SK-N-SH (cell line): Measurements from ENCODE around the gene CREBL2. TPM values are rescaled to one million over a fixed set of nuclear protein-coding genes. Genes with fewer than 3 reads are reported as not detected.

Source experiments
- CTCF ChIA-PET: fragments of 300-600, 350-600 bp; formaldehyde crosslinking; extraction: SDS; loops from one replicate; lab custom pipeline; 2021; lab: Yijun Ruan, JAX
- POLR2A ChIA-PET: fragments of 350-600 bp; sonication (Branson Sonifier 250); formaldehyde crosslinking; extraction: SDS; loops from one replicate; lab custom pipeline; 2020; ENCODE audit warnings: antibody characterized with exemption, inconsistent platforms; lab: Yijun Ruan, JAX
- DNase-seq: peaks from one replicate; pipeline ENCODE4 v3.0.0; 2012
- H2AFZ ChIP-seq: fragments of 200-600 bp; sonication (generic); 2 replicates; pipeline ENCODE4 v1.8.1; 2016; ENCODE audit warnings: antibody characterized with exemption, mild to moderate bottlenecking, low read depth
- H3F3A ChIP-seq: fragments of 200-600 bp; sonication (generic); replicated peaks from 2 replicates; pipeline ENCODE3; 2016; ENCODE audit warnings: antibody characterized with exemption, mild to moderate bottlenecking; ENCODE audit not compliant: insufficient read depth
- H3K27ac ChIP-seq, 2 experiments: fragments of 200-500 bp in 1 of 2; fragments of 200-600 bp in 1 of 2; sonication (Bioruptor generic) in 1 of 2; sonication (generic), shearing (Covaris generic) in 1 of 2; 2 replicates each; pipeline versions ENCODE4 v1.5.1 to v1.6.1; 2014 to 2016; ENCODE audit warnings: low read depth in 2 of 2, inconsistent platforms in 1 of 2, low read length in 1 of 2, mild to moderate bottlenecking in 1 of 2, mixed read lengths in 1 of 2
- H3K27me3 ChIP-seq: fragments of 200-600 bp; sonication (generic), shearing (Covaris generic); 2 replicates; pipeline ENCODE4 v1.6.1; 2016; ENCODE audit warnings: mixed run types; ENCODE audit not compliant: insufficient read depth
- H3K36me3 ChIP-seq, 2 experiments: fragments of 200-500 bp in 1 of 2; fragments of 200-600 bp in 1 of 2; sonication (Bioruptor generic) in 1 of 2; sonication (generic) in 1 of 2; replicated peaks in 1 of 2; 2 replicates each; pipeline versions ENCODE3 to v1.5.1; 2014 to 2016; ENCODE audit warnings: low read length in 1 of 2, mild to moderate bottlenecking in 1 of 2; ENCODE audit not compliant: insufficient read depth in 2 of 2, control insufficient read depth in 1 of 2
- H3K4me1 ChIP-seq, 2 experiments: fragments of 200-500 bp in 1 of 2; fragments of 200-600 bp in 1 of 2; sonication (Bioruptor generic) in 1 of 2; sonication (generic), shearing (Covaris generic) in 1 of 2; 2 replicates each; pipeline versions ENCODE4 v1.5.1 to v1.6.1; 2014 to 2016; ENCODE audit warnings: low read depth in 1 of 2, low read length in 1 of 2, mixed run types in 1 of 2; ENCODE audit not compliant: insufficient read depth in 2 of 2, control insufficient read depth in 1 of 2
- H3K4me2 ChIP-seq: fragments of 200-600 bp; sonication (generic), shearing (Covaris generic); 2 replicates; pipeline ENCODE4 v1.6.1; 2017; ENCODE audit warnings: mixed run types
- H3K4me3 ChIP-seq, 2 experiments: fragments of 200-500 bp in 1 of 2; fragments of 200-600 bp in 1 of 2; sonication (Bioruptor generic) in 1 of 2; sonication (generic), shearing (Covaris generic) in 1 of 2; 2 replicates each; pipeline versions ENCODE4 v1.5.1 to v1.8.1; 2014 to 2016; ENCODE audit warnings: low read depth in 2 of 2, inconsistent platforms in 1 of 2, low read length in 1 of 2, mild to moderate bottlenecking in 1 of 2, mixed read lengths in 1 of 2, moderate library complexity in 1 of 2
- H3K79me2 ChIP-seq: fragments of 200-600 bp; sonication (generic); 2 replicates; pipeline ENCODE4 v1.8.1; 2017; ENCODE audit warnings: mild to moderate bottlenecking; ENCODE audit not compliant: insufficient read depth
- H3K9ac ChIP-seq: fragments of 200-600 bp; sonication (generic); 2 replicates; pipeline ENCODE4 v1.6.1; 2017; ENCODE audit warnings: mixed run types
- H3K9me2 ChIP-seq: fragments of 200-600 bp; sonication (generic); 2 replicates; pipeline ENCODE4 v1.6.1; 2017; ENCODE audit warnings: mixed run types
- H3K9me3 ChIP-seq: fragments of 200-600 bp; sonication (generic); 2 replicates; pipeline ENCODE4 v1.6.1; 2017; ENCODE audit warnings: mixed run types, mild to moderate bottlenecking, moderate library complexity
- H4K20me1 ChIP-seq: fragments of 200-600 bp; sonication (generic); 2 replicates; pipeline ENCODE4 v1.6.1; 2017; ENCODE audit warnings: mild to moderate bottlenecking, mixed run types; ENCODE audit not compliant: insufficient read depth
- ELF1 ChIP-seq: IDR thresholded peaks from 2 replicates; pipeline ENCODE4 v1.4.0; 2012
- EP300 ChIP-seq, 2 experiments: IDR thresholded peaks; 2 replicates each; pipeline versions ENCODE4 v1.4.0 to v1.6.1; 2012; ENCODE audit warnings: borderline replicate concordance in 1 of 2, low read depth in 1 of 2, low read length in 1 of 2
- EZH2phosphoT487 ChIP-seq: fragments of 200-600 bp; sonication (generic); IDR thresholded peaks from 2 replicates; pipeline ENCODE4 v1.6.1; 2017; ENCODE audit warnings: low read depth, mixed run types, mild to moderate bottlenecking, antibody characterized with exemption, moderate library complexity, borderline replicate concordance
- FOSL2 ChIP-seq: IDR thresholded peaks from 2 replicates; pipeline ENCODE4 v1.4.0; 2012; ENCODE audit warnings: low read depth, mild to moderate bottlenecking, moderate library complexity, borderline replicate concordance
- FOXJ3 ChIP-seq: sonication (generic); formaldehyde crosslinking; IDR thresholded peaks from 2 replicates; pipeline ENCODE4 v1.5.1; 2020; ENCODE audit warnings: mild to moderate bottlenecking, missing genetic modification reagents
- JUND ChIP-seq: IDR thresholded peaks from 2 replicates; pipeline ENCODE4 v1.4.0; 2012
- NFIC ChIP-seq: IDR thresholded peaks from 2 replicates; pipeline ENCODE4 v1.4.0; 2012; ENCODE audit warnings: borderline replicate concordance
- NRF1 ChIP-seq: IDR thresholded peaks from 2 replicates; pipeline ENCODE4 v1.6.1; 2012; ENCODE audit warnings: low read depth, mild to moderate bottlenecking, low read length
- RAD21 ChIP-seq: IDR thresholded peaks from 2 replicates; pipeline ENCODE4 v1.6.1; 2012; ENCODE audit warnings: mild to moderate bottlenecking, low read length
- RFX5 ChIP-seq: IDR thresholded peaks from 2 replicates; pipeline ENCODE4 v1.6.1; 2012; ENCODE audit warnings: mild to moderate bottlenecking, improper control_type of control experiment, low read length
- TAF1 ChIP-seq: IDR thresholded peaks from 2 replicates; pipeline ENCODE4 v1.6.1; 2012; ENCODE audit warnings: low read depth, mild to moderate bottlenecking, low read length, moderate library complexity, borderline replicate concordance
- TEAD4 ChIP-seq: IDR thresholded peaks from 2 replicates; pipeline ENCODE4 v1.4.0; 2012; ENCODE audit warnings: mild to moderate bottlenecking, borderline replicate concordance; ENCODE audit not compliant: insufficient read depth
- polyA plus RNA-seq, 3 experiments: library from polyadenylated mRNA; depleted of rRNA; stranded (reverse); fragments of >200 nt; gene quantifications; 2 replicates each; pipeline ENCODE4 v1.2.3, GENCODE V29; 2012
- TF ChIP-seq, protein P1 (sequence below): IDR thresholded peaks from 2 replicates; pipeline ENCODE4 v1.4.0; 2012; ENCODE audit warnings: low read depth, borderline replicate concordance
- TF ChIP-seq, protein P2 (sequence below): fragments of 150-350 bp; IDR thresholded peaks from 2 replicates; pipeline ENCODE4 v1.6.1; 2017; ENCODE audit warnings: antibody characterized with exemption, low read length, low read depth, borderline replicate concordance
- TF ChIP-seq, protein P3 (sequence below): IDR thresholded peaks from 2 replicates; pipeline ENCODE4; 2012
- TF ChIP-seq, protein P4 (sequence below): fragments of 200-600 bp; sonication (generic); IDR thresholded peaks from 2 replicates; pipeline ENCODE4 v1.6.1; 2017; ENCODE audit warnings: antibody characterized with exemption, mild to moderate bottlenecking, moderate library complexity

CREBL2 gene
- polyA plus RNA-seq, 1 of the 3 experiments (the other 2 are of a cell fraction), result 12.6 TPM

DNA sequence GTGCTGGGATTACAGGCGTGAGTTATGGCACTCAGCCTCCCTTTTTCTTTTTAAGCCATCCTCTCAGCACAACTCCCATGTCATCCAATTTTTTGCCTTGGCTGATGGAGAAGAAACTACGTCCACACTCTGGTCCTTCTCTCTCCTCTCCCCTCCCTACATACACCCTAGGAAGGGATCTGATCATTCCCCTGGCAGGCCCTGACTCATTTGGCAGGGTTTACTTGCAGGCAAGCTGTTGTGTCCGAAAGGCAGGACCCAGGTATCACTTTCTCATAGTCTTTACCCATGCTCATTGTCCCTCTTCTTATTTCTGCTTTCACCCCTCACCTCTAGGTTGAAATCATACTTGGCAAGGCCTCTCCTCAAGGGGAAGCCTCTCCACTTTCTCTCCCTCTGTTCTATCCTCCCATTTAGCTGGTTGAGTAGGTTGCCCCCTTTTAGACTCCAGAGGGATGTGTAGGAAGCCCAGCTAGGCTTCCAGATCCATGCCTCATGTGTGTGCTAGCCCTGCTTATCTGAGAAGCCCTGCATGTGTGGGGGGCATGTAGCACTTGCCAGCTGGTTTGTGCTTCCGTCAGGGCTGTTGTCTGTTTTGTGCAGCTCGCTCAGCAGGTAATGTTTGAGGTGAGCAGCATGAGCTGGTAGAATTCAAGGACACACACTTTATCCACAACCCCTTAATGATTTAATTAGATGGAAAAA is 69.5 kb downstream of the CREBL2 start (continued):
- no peak for TF ChIP-seq RFX5
- TF ChIP-seq ELF1, result no peak
- TF ChIP-seq EP300 (IDR thresholded peaks at IDR 0.05; ENCODE audit: borderline replicate concordance in 1 of 2, low read depth in 1 of 2, low read length in 1 of 2), result no peak
- TF ChIP-seq, protein P1, sequence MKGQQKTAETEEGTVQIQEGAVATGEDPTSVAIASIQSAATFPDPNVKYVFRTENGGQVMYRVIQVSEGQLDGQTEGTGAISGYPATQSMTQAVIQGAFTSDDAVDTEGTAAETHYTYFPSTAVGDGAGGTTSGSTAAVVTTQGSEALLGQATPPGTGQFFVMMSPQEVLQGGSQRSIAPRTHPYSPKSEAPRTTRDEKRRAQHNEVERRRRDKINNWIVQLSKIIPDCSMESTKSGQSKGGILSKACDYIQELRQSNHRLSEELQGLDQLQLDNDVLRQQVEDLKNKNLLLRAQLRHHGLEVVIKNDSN, result no peak
- TF ChIP-seq, protein P2, sequence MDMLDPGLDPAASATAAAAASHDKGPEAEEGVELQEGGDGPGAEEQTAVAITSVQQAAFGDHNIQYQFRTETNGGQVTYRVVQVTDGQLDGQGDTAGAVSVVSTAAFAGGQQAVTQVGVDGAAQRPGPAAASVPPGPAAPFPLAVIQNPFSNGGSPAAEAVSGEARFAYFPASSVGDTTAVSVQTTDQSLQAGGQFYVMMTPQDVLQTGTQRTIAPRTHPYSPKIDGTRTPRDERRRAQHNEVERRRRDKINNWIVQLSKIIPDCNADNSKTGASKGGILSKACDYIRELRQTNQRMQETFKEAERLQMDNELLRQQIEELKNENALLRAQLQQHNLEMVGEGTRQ, result no peak
- TF ChIP-seq TAF1, result no peak

DNA sequence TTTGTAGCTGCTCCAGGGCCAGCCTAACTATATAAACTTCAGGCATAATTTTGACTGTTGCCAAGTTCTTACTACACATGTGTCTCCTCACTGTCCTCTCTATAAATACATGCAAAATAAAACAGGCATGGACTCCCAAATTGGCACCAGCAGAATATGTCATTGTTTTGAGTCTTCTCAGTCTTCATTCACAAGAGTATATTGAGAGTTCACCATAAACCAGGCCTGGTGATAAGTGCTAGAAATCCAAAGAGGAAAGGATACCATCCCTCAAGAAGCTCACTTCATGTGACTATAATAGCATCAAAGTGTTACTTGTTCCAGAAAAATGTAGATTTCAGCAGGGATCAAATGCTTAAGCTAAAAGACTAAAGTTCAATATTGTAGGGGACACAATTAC is 70.6 kb downstream of the CREBL2 start:
- Histone ChIP-seq H4K20me1 (no peaks in the 10 kb centered on the region), H3F3A (no peaks in the 10 kb centered on the region), H3K9ac (no peak overlapping the region), H3K27ac (no peak overlapping the region)
- POLR2A ChIA-PET, result no interaction called here
- TF ChIP-seq, protein P3, sequence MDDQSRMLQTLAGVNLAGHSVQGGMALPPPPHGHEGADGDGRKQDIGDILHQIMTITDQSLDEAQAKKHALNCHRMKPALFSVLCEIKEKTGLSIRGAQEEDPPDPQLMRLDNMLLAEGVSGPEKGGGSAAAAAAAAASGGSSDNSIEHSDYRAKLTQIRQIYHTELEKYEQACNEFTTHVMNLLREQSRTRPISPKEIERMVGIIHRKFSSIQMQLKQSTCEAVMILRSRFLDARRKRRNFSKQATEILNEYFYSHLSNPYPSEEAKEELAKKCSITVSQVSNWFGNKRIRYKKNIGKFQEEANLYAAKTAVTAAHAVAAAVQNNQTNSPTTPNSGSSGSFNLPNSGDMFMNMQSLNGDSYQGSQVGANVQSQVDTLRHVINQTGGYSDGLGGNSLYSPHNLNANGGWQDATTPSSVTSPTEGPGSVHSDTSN, result no peak
- TF ChIP-seq, protein P1, result no peak
- TF ChIP-seq, protein P2, result no peak
- no peak for TF ChIP-seq NRF1
- TF ChIP-seq EZH2phosphoT487, result no peak
- no peak for TF ChIP-seq TEAD4
- TF ChIP-seq FOXJ3 (CRISPR knock-in tag), result no peak
- TF ChIP-seq, protein P4, sequence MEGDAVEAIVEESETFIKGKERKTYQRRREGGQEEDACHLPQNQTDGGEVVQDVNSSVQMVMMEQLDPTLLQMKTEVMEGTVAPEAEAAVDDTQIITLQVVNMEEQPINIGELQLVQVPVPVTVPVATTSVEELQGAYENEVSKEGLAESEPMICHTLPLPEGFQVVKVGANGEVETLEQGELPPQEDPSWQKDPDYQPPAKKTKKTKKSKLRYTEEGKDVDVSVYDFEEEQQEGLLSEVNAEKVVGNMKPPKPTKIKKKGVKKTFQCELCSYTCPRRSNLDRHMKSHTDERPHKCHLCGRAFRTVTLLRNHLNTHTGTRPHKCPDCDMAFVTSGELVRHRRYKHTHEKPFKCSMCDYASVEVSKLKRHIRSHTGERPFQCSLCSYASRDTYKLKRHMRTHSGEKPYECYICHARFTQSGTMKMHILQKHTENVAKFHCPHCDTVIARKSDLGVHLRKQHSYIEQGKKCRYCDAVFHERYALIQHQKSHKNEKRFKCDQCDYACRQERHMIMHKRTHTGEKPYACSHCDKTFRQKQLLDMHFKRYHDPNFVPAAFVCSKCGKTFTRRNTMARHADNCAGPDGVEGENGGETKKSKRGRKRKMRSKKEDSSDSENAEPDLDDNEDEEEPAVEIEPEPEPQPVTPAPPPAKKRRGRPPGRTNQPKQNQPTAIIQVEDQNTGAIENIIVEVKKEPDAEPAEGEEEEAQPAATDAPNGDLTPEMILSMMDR, result no peak
- no peak for TF ChIP-seq RAD21
- TF ChIP-seq FOSL2, result no peak
- no peak for TF ChIP-seq NFIC
- no peak for TF ChIP-seq JUND
- TF ChIP-seq, all 33 proteins: peak for 0
- Histone ChIP-seq H3K9me2 (no peaks in the 10 kb centered on the region), H3K9me3 (no peaks in the 10 kb centered on the region), H3K36me3 (no peaks in the 10 kb centered on the region), H3K4me3 (no peak overlapping the region), H3K4me1 (peaks cover 0 to 14% of the 10 kb centered on the region in 2 experiments; a peak in 2 of 4 replicates), H3K27me3 (no peaks in the 10 kb centered on the region), H2AFZ (no peak overlapping the region), H3K4me2 (no peak overlapping the region), H3K79me2 (no peaks in the 10 kb centered on the region)
- CTCF ChIA-PET, result interaction anchor here (1.2 to 1.5 kb wide), 3 partner anchors 13 to 120 kb away, joined by 3 read pairs; partner anchors contain the start of gene DUSP16
- no peak for DNase-seq
